HG03066 (cell line): ENCODE results near the gene CUL4B.
"Not testable (repeated sequence)": the region's sequence is repeated elsewhere in the genome, so short reads cannot be mapped to it uniquely, and the experiment has no call there.

Experiments used
- ATAC-seq: cut with Tn5 transposase; IDR thresholded peaks from one replicate; pipeline ENCODE4 v1.9.1; 2021; ENCODE audit warnings: low read depth; ENCODE audit not compliant: unreplicated experiment

CUL4B gene

DNA sequence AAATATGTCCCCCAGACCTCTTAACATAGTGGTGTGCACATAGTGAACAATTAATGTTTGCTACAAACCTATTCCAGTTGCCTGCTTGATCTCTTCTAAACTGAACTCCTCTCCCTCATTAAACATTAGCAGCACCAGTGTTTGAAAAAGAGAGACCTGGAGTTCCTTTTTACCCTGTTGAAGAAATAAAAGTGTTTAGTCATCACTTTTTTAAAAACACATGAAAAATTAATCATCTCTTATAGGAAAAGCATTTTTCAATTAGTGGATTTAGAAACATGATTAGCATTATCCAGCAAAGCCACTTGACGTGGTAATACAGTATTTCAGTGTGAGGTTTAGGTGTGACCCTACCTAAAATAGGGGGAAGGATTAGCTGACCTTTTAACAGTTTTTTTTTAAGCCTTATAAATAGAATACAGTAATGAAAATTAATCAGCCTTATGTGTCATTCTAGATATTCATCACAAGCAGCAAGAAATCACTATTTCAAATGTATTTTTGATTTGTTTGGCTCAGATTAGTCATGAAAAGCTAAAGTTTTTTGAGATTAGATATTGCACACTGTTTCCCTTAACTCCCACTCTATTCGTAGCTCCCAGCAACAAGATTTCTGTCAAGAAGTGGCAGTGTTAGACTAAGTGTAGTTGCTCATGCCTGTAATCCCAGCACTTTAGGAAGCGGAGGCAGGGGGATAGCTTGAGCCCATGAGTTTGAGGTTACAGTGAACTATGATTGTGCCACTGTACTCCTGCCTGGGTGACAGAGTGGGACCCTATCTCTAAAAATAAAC is 26.2 kb downstream of the CUL4B start:
- no peak for ATAC-seq

DNA sequence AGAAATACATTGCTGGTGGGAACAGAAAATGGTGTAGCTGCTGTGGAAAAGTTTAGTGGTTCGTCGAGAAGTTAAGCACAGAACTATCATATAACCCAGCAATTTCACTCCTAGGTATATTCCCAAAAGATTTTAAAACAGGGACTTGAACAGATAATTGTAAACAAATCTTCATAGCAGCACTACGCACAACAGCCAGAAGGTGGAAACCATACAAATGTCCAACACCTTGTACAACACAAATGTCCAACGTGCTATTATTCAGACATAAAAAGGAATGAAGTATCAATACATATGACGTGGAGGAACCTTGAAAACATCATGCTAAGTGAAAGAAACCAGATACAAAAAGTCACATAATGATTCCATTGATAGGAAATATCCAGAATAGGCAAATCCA is 37.9 kb downstream of the CUL4B start:
- ATAC-seq, result no peak

DNA sequence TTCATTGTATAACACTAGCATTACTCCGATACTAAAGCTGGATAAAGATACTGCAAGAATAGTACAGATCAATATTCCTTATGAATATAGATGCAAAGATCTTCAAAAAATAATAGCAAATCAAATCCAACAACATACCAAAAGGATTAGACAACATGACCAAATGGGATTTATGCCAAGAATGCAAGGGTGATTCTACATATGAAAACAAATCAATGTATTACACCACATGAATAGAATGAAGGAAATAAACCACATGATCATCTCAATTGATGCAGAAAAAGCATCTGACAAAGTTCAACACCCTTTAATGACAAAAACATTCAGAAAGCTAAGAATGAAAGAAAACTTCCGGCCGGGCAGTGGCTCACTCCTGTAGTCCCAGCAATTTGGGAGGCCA is 42.8 kb downstream of the CUL4B start:
- no peak for ATAC-seq

DNA sequence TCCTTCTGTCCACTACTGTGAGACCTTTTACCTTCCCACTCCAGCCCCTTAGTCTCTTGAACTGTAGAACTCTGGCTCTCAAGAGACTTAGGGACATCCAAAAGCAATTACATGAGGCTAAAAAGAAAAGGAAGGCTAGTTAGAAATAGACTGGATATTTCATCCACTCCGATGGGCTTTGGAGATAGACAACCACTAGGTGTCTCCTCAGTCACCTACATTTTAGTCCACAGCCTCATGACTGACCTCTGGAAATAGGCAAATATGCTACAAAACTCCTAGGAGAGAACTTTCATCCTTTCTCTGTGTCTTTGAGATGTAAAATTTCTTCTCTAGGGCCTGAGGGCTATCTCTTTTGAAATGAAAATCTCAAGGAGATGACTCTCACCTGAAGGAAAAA is 46.5 kb downstream of the CUL4B start:
- no peak for ATAC-seq

DNA sequence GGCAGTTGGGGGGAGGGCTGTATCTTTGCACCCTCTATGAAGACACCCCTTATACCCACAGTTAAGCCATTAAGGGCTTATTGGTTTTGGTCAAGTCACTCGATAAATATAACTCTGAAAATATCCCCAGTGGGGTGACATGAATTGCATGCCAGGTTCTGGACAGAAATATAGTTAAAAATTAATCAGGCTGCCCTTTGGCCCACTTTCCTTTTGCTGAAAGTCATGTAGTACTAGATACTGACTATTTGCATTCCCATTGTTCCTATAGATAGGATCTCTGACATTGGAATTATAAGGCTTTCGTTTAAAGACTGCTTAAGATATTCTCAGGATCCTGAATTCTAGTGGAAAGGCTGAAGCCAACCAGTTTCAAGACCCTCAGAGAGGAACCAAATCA is 48.1 kb downstream of the CUL4B start:
- no peak for ATAC-seq

DNA sequence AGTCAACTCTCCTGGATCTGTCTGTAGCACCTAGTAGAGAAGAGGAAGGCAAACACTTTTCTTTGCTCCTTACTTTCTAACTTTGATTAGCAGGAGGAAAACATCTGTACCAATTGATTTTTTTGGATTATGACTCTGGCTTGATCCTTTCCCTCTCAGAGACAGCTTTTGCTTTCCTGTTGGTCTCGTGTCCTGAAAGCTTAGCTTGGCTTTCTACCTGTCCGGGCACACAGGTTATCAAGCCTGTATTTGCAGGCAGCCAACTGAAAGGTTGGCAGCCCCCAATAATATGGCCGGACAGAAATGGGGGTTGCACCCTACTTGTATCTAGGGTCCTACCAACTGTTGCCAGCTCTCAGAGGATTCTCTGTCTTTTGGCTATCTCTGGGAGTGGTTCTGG is 48.5 kb downstream of the CUL4B start:
- no peak for ATAC-seq

DNA sequence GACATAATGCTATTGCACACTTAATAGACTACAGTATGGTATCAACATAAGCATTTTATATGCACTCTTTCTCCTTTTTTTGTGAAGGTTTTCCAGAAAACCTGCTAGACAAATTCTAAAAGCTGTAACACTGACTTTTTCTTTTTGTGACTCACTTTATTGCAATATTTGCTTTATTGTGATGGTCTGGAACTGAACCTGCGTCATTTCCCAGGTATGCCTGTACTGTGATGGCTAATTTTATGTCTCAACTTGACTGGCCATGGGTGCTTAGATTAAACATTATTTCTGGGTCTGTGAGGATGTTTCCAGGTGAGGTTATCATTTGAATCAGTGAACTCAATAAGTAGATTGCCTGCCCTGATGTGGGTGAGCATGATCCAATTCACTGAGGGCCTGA is 56.2 kb downstream of the CUL4B start:
- no peak for ATAC-seq

DNA sequence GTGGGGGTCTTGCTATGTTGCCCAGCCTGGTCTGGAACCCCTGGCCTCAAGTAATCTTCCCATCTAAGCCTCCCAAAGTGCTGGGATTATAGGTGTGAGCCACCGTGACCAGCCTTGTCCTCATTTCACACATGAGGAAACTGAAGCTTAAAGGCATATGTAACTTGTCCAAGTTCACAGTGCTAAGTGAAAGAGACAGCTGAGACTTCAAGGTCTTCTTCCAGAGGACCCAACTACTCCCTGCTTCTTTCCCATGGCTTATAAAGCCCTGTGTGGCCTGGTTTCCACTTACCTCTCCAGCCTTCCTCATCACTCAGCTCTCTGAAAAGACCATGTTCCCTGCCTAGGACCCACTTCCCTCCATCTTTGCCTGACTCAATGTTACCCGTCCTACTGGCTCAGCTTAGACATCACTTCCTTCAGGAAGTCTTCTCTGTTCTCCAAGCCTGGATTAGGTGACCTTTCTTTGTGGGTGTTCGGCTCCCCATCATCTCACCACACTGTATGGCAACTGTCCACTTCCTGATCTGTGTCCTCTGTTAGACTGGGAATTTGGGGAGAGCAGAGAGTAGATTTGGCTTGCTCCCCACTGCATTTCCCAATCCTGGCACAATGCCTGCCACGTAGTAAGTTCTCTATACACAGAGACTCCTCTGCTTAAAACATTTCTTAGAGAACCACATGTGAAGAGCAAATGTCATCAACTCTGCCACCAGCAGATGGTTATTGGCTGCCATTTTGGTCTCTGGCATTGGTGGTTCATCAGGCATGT is 61.3 kb downstream of the CUL4B start:
- ATAC-seq, result no peak

DNA sequence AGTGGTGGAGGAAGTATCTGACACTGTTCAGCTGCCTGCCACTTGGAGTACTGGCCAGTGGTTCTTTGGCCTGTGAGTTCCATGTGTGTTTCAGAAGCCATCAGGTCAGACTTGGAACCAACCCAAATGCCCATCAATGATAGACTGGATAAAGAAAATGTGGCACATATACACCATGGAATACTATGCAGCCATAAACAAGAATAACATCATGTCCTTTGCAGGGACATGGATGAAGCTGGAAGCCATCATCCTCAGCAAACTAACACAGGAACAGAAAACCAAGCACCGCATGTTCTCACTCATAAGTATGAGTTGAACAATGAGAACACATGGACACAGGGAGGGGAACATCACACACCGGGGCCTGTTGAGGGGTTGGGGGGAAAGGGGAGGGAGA is 70.6 kb downstream of the CUL4B start:
- not testable (repeated sequence) for ATAC-seq

DNA sequence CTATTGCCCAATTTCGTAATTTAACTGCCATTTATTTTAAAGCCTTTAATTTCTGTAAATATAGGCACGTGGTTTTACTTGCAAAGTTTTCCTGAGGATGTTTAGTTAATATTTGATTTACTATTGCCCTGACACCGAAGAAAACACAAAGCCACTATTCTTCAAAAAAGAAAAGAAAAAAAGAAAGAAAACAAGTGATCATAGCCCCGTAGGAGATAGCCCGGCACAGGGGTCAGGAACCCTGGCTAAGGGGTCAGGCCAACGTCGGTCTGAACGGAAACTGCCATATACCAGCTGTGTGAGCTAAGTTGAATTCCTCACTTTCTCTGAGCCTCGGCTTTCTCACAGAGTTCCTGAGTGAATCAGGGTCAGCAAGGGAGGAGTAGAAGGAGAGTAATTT is 74.0 kb downstream of the CUL4B start:
- no peak for ATAC-seq

DNA sequence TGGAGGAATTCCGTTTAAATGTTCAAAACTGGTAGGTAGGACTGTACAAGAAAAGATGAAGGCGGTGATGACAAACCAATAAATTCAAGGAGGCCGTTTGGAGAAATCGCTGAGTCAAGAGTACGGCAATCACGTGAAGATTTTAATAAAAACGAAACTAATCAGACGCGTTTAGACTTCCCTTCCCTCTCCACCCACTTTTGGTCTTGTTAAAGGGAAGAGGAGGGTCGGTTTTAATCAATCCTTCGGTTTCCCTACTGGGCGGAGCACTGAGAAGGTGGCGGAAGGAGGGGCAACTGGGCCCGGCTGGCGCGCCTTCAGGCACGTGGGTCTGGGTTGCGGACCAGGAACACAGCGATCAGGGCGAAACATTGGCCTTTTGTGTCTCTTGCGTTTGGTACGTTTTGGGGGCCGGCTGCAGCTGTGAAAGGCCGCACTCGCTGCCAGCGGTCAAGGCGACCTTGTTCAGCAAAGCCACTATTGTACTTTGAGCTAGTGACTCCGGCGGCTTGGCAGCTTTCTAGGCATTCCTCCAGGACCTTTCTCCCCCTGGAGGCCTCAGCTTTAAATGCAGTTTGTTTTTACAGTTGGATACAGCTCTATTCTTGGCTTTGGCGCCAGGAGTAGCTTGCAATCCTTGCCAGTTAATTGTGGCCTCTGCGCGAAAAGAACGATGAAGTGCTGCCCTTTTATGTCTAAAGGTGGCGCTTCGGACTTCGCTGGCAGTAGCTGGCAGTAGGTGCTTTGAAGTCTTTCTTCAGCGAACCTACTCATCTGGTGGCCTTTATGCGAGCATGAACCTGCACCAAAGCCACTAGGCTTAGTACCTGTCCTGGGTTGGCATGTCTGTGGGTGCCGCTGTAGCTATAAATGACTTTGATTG is 74.9 kb downstream of the CUL4B start:
- peak; percentile 68 for ATAC-seq

DNA sequence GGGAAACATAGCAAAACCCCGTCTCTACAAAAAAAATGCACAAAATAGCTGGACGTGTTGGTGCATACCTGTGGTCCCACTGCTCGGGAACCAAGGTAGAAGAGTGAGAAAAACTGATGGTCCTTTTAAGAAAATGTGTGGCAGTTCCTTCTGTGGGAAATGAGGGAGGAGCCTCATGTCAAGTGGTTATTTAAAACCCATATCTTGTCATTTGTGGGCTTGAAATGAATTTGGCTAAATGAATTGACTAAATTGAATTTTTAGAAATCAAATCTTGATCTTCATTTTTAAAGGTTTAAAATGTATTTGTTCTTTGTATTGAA is 75.5 kb downstream of the CUL4B start:
- no peak for ATAC-seq

DNA sequence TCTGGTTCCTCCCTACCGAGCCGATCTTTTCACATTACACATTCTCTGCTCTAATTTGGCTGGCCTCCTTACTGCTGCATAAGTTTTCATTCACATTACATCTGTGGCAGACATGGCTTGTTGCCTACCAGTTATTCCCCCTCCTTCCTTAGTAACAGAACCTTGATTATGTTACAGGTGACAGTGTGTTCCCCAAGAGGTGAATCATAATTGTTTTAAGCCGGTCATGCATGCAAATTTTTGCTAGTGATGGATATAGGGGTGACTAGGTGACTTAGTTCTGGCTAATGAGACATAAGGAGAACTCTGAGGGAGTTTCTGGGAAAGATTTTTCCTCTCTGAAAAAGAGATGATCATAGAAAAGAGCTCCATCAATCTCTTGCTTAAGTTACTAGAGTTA is 83.3 kb downstream of the CUL4B start:
- ATAC-seq, result no peak

DNA sequence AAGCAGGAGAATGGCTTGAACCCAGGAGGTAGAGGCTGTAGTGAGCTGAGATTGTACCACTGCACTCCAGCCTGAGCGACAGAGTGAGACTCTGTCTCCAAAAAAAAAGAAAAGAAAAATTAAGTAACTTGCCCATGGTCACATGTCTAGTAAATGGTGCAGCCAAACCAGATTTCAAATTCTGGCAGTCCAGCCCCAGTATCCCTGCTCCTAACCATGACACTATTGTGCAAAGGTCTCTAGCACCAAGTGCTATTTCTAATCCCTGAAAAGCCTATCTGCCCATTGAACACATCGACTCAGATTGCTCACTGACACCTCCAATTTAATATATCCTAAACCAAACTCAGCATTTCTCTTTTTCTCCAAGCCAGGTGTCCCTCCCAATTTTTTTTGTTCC is 84.0 kb downstream of the CUL4B start:
- no peak for ATAC-seq

DNA sequence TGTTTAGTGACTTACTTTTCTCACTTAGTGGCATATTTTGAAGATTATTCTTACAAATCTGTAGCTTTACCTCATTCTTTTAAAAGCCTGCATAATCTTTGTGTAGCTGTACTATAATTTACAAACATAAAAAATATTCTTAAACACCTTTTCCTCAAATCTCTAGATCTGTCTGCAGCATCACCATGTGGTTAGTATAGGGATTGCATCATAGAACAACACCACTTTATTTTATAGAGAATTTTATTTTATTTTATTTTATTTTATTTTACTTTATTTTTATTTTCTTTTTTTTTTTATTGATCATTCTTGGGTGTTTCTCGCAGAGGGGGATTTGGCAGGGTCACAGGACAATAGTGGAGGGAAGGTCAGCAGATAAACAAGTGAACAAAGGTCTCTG is 85.3 kb downstream of the CUL4B start:
- not testable (repeated sequence) for ATAC-seq
